ENCODE data around the gene SAMD4A.

The SAMD4A gene

GRCh38 chr14:54767139-54767431, 200.2 kb downstream of the SAMD4A start:
- FAIRE-seq = no peak

- no peak for FAIRE-seq
Observed at GRCh38 chr14:54767450-54767849, 200.5 kb downstream of the SAMD4A start.

GRCh38 chr14:54768501-54769129, 201.7 kb downstream of the SAMD4A start:
- FAIRE-seq = no peak

- FAIRE-seq = no peak
Observed at GRCh38 chr14:54769951-54770863, 203.3 kb downstream of the SAMD4A start.

GRCh38 chr14:54771411-54772027, 204.6 kb downstream of the SAMD4A start:
- no peak for FAIRE-seq

- FAIRE-seq = peak; percentile 30
Observed at GRCh38 chr14:54772451-54772881, 205.5 kb downstream of the SAMD4A start.

- peak; percentile 97 for FAIRE-seq
Observed at GRCh38 chr14:54773171-54774006, 206.5 kb downstream of the SAMD4A start.

GRCh38 chr14:54774824-54775223, 207.9 kb downstream of the SAMD4A start:
- FAIRE-seq = no peak

- FAIRE-seq = no peak
Observed at GRCh38 chr14:54775486-54776140, 208.7 kb downstream of the SAMD4A start.

GRCh38 chr14:54776361-54777001, 209.6 kb downstream of the SAMD4A start:
- no peak for FAIRE-seq

GRCh38 chr14:54777395-54777794, 210.5 kb downstream of the SAMD4A start:
- no peak for FAIRE-seq

GRCh38 chr14:54778618-54779345, 211.9 kb downstream of the SAMD4A start:
- FAIRE-seq = no peak

GRCh38 chr14:54781080-54781479, 214.2 kb downstream of the SAMD4A start:
- FAIRE-seq = no peak

GRCh38 chr14:54781961-54782750, 215.2 kb downstream of the SAMD4A start:
- FAIRE-seq = no peak

- no peak for FAIRE-seq
Observed at GRCh38 chr14:54782751-54783659, 216.1 kb downstream of the SAMD4A start.

GRCh38 chr14:54783660-54784015, 216.7 kb downstream of the SAMD4A start:
- no peak for FAIRE-seq

GRCh38 chr14:54784060-54784459, 217.1 kb downstream of the SAMD4A start:
- FAIRE-seq = no peak

GRCh38 chr14:54784657-54785056, 217.7 kb downstream of the SAMD4A start:
- no peak for FAIRE-seq

GRCh38 chr14:54785136-54785777, 218.3 kb downstream of the SAMD4A start:
- no peak for FAIRE-seq
